Liver (tissue), 9 donors: ENCODE measurements around the gene LRRC49. TPM values are rescaled to one million over a fixed set of nuclear protein-coding genes. Genes with fewer than 3 reads are reported as not detected.

Source experiments
- DNase-seq: peaks from one replicate; pipeline ENCODE4 v3.0.0-alpha.2; 2017; ENCODE audit warnings: low spot score
- H3K27ac ChIP-seq, 2 donors: one replicate each; pipeline ENCODE4 v1.7.0; 2013; ENCODE audit warnings: inconsistent platforms in 2 of 2, low read length in 2 of 2, control low read depth in 1 of 2, low read depth in 1 of 2, mild to moderate bottlenecking in 1 of 2
- H3K27me3 ChIP-seq, 4 donors: one replicate each; pipeline versions ENCODE4 v1.6.1 to v1.7.0; 2013; ENCODE audit warnings: low read length in 3 of 4, inconsistent platforms in 1 of 4, mild to moderate bottlenecking in 1 of 4, moderate library complexity in 1 of 4; ENCODE audit not compliant: control insufficient read depth in 4 of 4, insufficient read depth in 4 of 4
- H3K36me3 ChIP-seq, 4 donors: one replicate each; pipeline versions ENCODE4 v1.6.1 to v1.7.0; 2013; ENCODE audit warnings: low read length in 3 of 4, mild to moderate bottlenecking in 3 of 4, low read depth in 1 of 4, moderate library complexity in 1 of 4; ENCODE audit not compliant: control insufficient read depth in 4 of 4, insufficient read depth in 3 of 4
- H3K4me1 ChIP-seq, 4 donors: one replicate each; pipeline versions ENCODE4 v1.6.1 to v1.7.0; 2013; ENCODE audit warnings: low read length in 3 of 4, mild to moderate bottlenecking in 3 of 4, moderate library complexity in 1 of 4; ENCODE audit not compliant: control insufficient read depth in 4 of 4, insufficient read depth in 4 of 4
- H3K4me3 ChIP-seq, 3 donors: one replicate each; pipeline versions ENCODE4 v1.6.1 to v1.7.0; 2013; ENCODE audit warnings: low read length in 3 of 3, control low read depth in 1 of 3, low read depth in 1 of 3, mild to moderate bottlenecking in 1 of 3
- H3K9ac ChIP-seq, 2 donors: one replicate each; pipeline ENCODE4 v1.7.0; 2013; ENCODE audit warnings: low read length in 2 of 2, mild to moderate bottlenecking in 2 of 2, moderate library complexity in 2 of 2, control low read depth in 1 of 2, low read depth in 1 of 2
- H3K9me3 ChIP-seq, 4 donors: one replicate each; pipeline versions ENCODE4 v1.6.1 to v1.7.0; 2013; ENCODE audit warnings: low read length in 3 of 4; ENCODE audit not compliant: control insufficient read depth in 4 of 4
- EGR1 ChIP-seq, 2 donors: IDR thresholded peaks; 2 replicates each; pipeline ENCODE4 v1.6.1; 2016 to 2018; ENCODE audit warnings: antibody characterized with exemption in 2 of 2, low read depth in 2 of 2
- FOXA2 ChIP-seq: IDR thresholded peaks from 2 replicates; pipeline ENCODE4 v1.6.1; 2016; ENCODE audit warnings: antibody characterized with exemption
- HNF4A ChIP-seq, 2 donors: conservative IDR thresholded peaks; 2 replicates each; pipeline ENCODE4 v1.6.1; 2016; ENCODE audit warnings: antibody characterized with exemption in 2 of 2, mild to moderate bottlenecking in 2 of 2
- JUND ChIP-seq, 2 donors: IDR thresholded peaks; 2 replicates each; pipeline ENCODE4 v1.6.1; 2016; ENCODE audit warnings: antibody characterized with exemption in 2 of 2
- NR2F2 ChIP-seq: IDR thresholded peaks from 2 replicates; pipeline ENCODE4 v1.6.1; 2016; ENCODE audit warnings: antibody characterized with exemption
- RAD21 ChIP-seq, 2 donors: IDR thresholded peaks; 2 replicates each; pipeline ENCODE4 v1.6.1; 2016; ENCODE audit warnings: antibody characterized with exemption in 2 of 2, mild to moderate bottlenecking in 2 of 2
- RXRA ChIP-seq, 2 donors: IDR thresholded peaks; 2 replicates each; pipeline ENCODE4 v1.6.1; 2017 to 2018; ENCODE audit warnings: antibody characterized with exemption in 2 of 2, mild to moderate bottlenecking in 1 of 2
- TAF1 ChIP-seq: conservative IDR thresholded peaks from 2 replicates; pipeline ENCODE4 v1.6.1; 2016; ENCODE audit warnings: antibody characterized with exemption, mild to moderate bottlenecking
- YY1 ChIP-seq: IDR thresholded peaks from 2 replicates; pipeline ENCODE4 v1.6.1; 2016; ENCODE audit warnings: antibody characterized with exemption, mild to moderate bottlenecking
- WGBS: extraction: QIAGEN DNeasy Blood & Tissue Kit; methylation state at CpG from one replicate; pipeline ENCODE4 v1.1.7; 2013; 5-methylcytosine and 5-hydroxymethylcytosine counted together
- polyA plus RNA-seq, 2 donors: library from polyadenylated mRNA; stranded (reverse) in 1 of 2; unstranded in 1 of 2; fragments of 200-250 nt in 1 of 2; fragments of >200 nt in 1 of 2; fragmentation: Nextera tagmentation in 1 of 2; extraction: Ambion mirVana in 1 of 2; gene quantifications; one replicate each; pipeline versions ENCODE4 v1.2.1 to v1.2.3, GENCODE V29; 2013 to 2015
- total RNA-seq, 2 donors: library from RNA; depleted of rRNA; stranded (reverse); fragments of >200 nt; gene quantifications; one replicate each; pipeline ENCODE4 v1.2.3, GENCODE V29; 2014
- TF ChIP-seq, protein P1 (sequence below): IDR thresholded peaks from 2 replicates; pipeline ENCODE4 v1.6.1; 2016; ENCODE audit warnings: antibody characterized with exemption
- TF ChIP-seq, protein P2 (sequence below): IDR thresholded peaks from 2 replicates; pipeline ENCODE4 v1.6.1; 2016; ENCODE audit warnings: antibody characterized with exemption
- TF ChIP-seq, protein P3 (sequence below): IDR thresholded peaks from 2 replicates; pipeline ENCODE4 v1.6.1; 2016; ENCODE audit warnings: antibody characterized with exemption, mild to moderate bottlenecking
- TF ChIP-seq, protein P4 (sequence below): fragments of 150-350 bp; IDR thresholded peaks from 2 replicates; pipeline ENCODE4 v1.5.1; 2017; ENCODE audit warnings: improper control_type of control experiment, low read depth, low read length; ENCODE audit not compliant: missing input control
- donor health status: healthy.
- donor health status: healthy.
- donor health status: healthy.
- donor health status: healthy.
- donor health status: healthy.

LRRC49 gene
- total and polyA plus RNA-seq, 4 donors = 0.20 to 1.1 (median 0.31) TPM

DNA sequence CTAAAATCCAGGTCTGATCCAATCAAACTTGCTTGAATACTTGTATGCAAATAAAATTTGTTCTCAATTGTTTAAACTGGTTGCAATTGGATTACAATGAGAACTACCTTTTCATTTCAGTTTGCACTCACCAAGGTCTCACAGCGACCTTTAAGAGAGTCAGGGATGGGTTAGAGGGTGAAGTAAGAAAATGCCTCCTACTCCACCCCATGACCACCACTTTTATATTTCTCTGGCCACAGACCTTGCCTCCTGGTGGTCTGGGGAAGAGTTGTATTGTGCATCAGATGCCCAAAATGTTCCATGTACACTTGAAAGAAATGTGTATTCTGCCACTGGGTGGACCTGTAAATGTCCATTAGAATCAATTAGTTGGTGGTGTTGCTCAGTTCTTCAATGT is 206.3 kb downstream of the LRRC49 start:
- Histone ChIP-seq H3K36me3 (no peaks in the 10 kb centered on the region), H3K4me3 (no peak overlapping the region), H3K9ac (no peak overlapping the region), H3K4me1 (no peaks in the 10 kb centered on the region), H3K9me3 (no peaks in the 10 kb centered on the region), H3K27me3 (peaks cover 0 to 2% (median 0%) of the 10 kb centered on the region in 4 donors), H3K27ac (no peak overlapping the region)
- no peak for DNase-seq
- WGBS = 66% methylated on average over 1 of the region's 1 CpG
- TF ChIP-seq JUND (IDR thresholded peaks at IDR 0.05) (no peak), RAD21 (IDR thresholded peaks at IDR 0.05) (no peak), NR2F2 (no peak), RXRA (IDR thresholded peaks at IDR 0.05) (no peak), FOXA2 (no peak), HNF4A (conservative IDR thresholded peaks at IDR 0.05) (no peak), EGR1 (IDR thresholded peaks at IDR 0.05; ENCODE audit: low read depth in 2 of 2) (no peak), YY1 (no peak), TAF1 (no peak)
- TF ChIP-seq, protein P1, sequence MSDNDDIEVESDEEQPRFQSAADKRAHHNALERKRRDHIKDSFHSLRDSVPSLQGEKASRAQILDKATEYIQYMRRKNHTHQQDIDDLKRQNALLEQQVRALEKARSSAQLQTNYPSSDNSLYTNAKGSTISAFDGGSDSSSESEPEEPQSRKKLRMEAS = no peak
- TF ChIP-seq, protein P2, sequence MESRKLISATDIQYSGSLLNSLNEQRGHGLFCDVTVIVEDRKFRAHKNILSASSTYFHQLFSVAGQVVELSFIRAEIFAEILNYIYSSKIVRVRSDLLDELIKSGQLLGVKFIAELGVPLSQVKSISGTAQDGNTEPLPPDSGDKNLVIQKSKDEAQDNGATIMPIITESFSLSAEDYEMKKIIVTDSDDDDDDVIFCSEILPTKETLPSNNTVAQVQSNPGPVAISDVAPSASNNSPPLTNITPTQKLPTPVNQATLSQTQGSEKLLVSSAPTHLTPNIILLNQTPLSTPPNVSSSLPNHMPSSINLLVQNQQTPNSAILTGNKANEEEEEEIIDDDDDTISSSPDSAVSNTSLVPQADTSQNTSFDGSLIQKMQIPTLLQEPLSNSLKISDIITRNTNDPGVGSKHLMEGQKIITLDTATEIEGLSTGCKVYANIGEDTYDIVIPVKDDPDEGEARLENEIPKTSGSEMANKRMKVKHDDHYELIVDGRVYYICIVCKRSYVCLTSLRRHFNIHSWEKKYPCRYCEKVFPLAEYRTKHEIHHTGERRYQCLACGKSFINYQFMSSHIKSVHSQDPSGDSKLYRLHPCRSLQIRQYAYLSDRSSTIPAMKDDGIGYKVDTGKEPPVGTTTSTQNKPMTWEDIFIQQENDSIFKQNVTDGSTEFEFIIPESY = no peak
- TF ChIP-seq, protein P3, sequence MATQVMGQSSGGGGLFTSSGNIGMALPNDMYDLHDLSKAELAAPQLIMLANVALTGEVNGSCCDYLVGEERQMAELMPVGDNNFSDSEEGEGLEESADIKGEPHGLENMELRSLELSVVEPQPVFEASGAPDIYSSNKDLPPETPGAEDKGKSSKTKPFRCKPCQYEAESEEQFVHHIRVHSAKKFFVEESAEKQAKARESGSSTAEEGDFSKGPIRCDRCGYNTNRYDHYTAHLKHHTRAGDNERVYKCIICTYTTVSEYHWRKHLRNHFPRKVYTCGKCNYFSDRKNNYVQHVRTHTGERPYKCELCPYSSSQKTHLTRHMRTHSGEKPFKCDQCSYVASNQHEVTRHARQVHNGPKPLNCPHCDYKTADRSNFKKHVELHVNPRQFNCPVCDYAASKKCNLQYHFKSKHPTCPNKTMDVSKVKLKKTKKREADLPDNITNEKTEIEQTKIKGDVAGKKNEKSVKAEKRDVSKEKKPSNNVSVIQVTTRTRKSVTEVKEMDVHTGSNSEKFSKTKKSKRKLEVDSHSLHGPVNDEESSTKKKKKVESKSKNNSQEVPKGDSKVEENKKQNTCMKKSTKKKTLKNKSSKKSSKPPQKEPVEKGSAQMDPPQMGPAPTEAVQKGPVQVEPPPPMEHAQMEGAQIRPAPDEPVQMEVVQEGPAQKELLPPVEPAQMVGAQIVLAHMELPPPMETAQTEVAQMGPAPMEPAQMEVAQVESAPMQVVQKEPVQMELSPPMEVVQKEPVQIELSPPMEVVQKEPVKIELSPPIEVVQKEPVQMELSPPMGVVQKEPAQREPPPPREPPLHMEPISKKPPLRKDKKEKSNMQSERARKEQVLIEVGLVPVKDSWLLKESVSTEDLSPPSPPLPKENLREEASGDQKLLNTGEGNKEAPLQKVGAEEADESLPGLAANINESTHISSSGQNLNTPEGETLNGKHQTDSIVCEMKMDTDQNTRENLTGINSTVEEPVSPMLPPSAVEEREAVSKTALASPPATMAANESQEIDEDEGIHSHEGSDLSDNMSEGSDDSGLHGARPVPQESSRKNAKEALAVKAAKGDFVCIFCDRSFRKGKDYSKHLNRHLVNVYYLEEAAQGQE = no peak
- TF ChIP-seq, protein P4, sequence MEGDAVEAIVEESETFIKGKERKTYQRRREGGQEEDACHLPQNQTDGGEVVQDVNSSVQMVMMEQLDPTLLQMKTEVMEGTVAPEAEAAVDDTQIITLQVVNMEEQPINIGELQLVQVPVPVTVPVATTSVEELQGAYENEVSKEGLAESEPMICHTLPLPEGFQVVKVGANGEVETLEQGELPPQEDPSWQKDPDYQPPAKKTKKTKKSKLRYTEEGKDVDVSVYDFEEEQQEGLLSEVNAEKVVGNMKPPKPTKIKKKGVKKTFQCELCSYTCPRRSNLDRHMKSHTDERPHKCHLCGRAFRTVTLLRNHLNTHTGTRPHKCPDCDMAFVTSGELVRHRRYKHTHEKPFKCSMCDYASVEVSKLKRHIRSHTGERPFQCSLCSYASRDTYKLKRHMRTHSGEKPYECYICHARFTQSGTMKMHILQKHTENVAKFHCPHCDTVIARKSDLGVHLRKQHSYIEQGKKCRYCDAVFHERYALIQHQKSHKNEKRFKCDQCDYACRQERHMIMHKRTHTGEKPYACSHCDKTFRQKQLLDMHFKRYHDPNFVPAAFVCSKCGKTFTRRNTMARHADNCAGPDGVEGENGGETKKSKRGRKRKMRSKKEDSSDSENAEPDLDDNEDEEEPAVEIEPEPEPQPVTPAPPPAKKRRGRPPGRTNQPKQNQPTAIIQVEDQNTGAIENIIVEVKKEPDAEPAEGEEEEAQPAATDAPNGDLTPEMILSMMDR = no peak

Other genes with a start within 250 kb of the LRRC49 start
- 10 to 100 TPM in 1 of 2 donors, 1 to 10 TPM in 1; 7.6 to 16.0 TPM for gene UACA, start 129.3 kb upstream of the LRRC49 start, total RNA-seq
- 10 to 100 TPM in 1 of 2 donors, 1 to 10 TPM in 1; 3.9 to 12.5 TPM for gene UACA, start 129.3 kb upstream of the LRRC49 start, polyA plus RNA-seq
- gene LARP6, start 38.7 kb upstream of the LRRC49 start, total RNA-seq = 1 to 10 TPM in 1 of 2 donors, under 1 TPM in 1; 0.89 to 1.2 TPM
- 1 to 10 TPM; 1.8 to 2.9 TPM for gene LARP6, start 38.7 kb upstream of the LRRC49 start, polyA plus RNA-seq
- under 1 TPM; 0.42 to 0.70 TPM for gene THAP10, start 393 bp upstream of the LRRC49 start, total RNA-seq
- under 1 TPM; 0.76 to 0.87 TPM for gene THAP10, start 393 bp upstream of the LRRC49 start, polyA plus RNA-seq
- gene THSD4, start 222.6 kb downstream of the LRRC49 start, total RNA-seq = 10 to 100 TPM in 1 of 2 donors, under 1 TPM in 1; 0.23 to 11.5 TPM
- 1 to 10 TPM; 1.3 to 2.5 TPM for gene THSD4, start 222.6 kb downstream of the LRRC49 start, polyA plus RNA-seq